NCI-H2227 (cell line): ENCODE measurements around the gene ITGA11.

Experiments used
- DNase-seq: peaks from one replicate; lab custom pipeline; 2025; ENCODE audit not compliant: unreplicated experiment; lab: John Stamatoyannopoulos, UW

ITGA11 gene

GRCh38 chr15:68447976-68448755 is 16.2 kb upstream of the ITGA11 start:
- DNase-seq = no peak

DNA sequence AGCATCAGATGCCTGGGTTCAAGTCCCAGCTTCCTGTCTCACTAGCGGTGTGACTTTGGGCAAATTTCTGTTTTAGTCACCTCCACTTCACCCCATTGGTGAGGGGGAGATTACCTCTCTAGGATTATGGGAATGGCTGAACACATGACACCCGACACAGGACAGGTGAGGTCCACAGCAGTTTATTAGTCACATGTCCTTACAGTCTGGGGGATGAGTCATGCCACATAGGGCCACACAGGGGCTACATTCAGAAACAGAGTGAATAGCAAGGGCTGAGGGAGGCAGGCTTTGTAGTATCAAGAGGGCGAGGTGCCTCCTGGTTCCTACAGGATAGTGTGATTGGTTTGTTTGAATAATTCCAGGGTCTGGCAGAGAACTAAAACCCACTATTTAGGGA is 15.2 kb upstream of the ITGA11 start:
- no peak for DNase-seq

DNA sequence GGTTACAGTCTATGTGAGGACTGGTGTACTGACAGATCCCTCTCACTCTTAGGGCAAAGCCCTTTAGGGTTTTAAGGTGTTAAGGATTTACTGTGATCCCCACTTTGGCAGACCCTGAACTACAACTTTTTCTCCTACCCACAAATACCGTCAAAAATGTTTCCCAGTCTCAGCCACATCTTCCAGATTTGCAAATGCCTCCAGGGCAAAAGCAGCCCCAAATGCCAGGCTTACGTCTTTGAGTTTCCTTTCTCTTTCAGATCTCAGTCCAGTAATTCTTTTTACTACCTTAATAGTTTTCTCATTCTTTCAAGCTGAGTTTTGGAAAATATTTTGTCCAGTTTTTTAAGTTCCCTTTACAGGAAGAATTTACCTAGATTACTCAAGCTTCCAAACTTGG is 13.4 kb upstream of the ITGA11 start:
- no peak for DNase-seq

DNA sequence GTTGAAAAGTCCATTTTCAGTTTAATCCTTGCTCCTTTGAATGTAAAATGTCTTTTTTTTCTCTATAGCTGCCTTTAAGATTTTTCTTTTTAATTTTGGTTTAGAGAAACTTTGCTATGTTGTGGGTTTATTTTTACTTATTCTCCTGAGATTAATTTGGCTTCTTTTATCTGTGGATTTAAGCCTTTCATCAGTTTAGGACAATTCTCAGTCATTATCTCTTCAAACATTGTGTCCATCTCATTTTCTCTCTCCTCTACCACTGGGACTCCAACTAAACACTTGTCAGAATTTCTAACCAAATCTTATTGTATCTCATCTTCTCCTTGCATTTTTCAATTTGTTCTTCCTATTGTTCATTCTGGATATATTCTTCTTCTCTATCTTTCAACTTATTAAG is 12.4 kb upstream of the ITGA11 start:
- DNase-seq = no peak

DNA sequence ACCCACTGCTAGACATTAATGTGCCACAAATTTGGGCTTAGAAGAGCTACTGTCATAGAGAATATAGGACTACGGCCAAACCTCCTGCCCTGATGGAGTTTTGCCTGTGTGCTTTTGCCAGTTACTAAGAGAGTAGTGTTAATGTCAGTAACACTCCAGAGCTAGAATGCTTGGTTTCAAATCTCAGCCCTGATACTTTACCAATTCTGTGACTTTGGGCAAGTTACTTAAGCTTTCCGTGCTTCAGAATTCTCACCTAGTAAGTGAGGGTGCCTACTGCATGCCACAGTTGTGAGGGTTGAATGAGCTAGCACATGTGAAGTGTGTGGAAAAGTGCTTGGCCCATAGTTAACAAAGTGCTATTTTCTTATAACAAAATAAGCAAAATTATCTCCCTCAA is 10.9 kb upstream of the ITGA11 start:
- DNase-seq = no peak

GRCh38 chr15:68442041-68442440 is 10.1 kb upstream of the ITGA11 start:
- DNase-seq = no peak

DNA sequence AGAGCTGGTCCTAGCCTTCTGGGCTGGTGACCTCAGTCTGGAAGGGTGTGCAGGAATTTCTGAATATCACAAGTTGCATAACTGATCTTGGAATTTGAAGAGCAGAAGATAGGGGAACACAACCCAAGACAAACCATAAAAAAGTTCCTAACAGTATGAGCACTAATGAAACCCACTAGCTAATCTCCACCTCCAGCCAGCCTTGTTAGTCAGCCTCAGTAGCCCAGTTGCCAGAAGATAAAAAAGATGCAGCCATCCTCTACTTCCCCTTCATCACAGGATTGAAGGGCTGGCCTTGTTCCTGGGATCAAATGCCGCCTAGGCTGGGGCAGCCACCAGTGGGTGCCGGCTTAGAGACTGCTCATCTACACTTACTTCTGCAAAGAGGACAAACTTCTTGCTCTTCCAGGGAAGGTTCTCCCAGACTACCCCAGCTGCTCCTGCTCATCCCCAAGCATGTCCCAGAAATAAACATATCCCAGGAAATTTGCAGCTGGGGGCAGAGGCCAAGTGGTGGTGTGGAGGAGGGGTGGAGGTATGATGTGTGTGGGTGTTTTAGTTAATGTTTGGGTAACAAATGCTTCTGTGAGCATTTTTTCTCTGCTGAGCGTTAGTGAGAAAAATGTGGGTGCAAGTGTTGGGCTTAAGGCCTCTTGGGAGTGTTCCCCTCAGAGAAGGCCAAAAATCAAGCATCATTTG is 9.2 kb upstream of the ITGA11 start:
- no peak for DNase-seq

DNA sequence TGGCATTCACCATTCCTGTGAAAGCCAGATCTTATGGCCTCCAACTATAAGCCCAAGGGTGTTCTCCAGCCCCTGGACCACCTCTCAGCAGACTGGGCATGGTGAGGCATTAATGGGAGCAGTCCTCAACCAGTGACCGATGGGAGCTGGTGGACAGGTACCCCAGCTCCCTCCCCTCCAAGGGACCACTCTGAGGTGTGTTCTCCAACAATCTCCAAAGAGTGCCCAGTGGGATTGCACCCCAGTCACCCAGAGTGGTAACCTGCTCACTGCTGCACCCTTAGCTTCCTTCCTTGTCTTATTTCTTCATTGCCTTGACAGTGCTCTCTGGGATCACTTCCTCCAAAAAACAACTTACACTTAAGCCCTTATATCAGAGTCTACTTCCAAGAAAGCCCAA is 8.2 kb upstream of the ITGA11 start:
- DNase-seq = no peak

DNA sequence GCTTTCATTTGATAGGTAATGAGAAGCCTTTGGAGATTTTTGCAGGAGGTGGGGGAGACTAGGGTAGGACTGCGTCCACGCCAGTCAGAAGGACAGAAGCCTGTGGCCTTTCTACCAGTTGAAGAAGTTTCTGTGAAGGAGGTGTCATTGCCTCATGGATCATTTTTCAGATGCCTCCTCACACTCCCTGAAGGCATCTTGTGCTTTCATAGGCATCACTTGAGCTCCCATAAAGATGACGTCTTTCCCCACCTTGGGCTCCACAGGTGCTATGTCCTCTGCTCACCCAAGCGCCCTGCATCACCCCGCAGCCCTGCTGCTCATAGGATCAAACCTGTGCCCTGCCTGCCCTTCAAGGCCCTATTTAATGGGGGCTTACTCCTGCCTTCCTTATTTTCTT is 7.5 kb upstream of the ITGA11 start:
- no peak for DNase-seq

- no peak for DNase-seq
Measured at GRCh38 chr15:68436680-68437079, 4.7 kb upstream of the ITGA11 start.

DNA sequence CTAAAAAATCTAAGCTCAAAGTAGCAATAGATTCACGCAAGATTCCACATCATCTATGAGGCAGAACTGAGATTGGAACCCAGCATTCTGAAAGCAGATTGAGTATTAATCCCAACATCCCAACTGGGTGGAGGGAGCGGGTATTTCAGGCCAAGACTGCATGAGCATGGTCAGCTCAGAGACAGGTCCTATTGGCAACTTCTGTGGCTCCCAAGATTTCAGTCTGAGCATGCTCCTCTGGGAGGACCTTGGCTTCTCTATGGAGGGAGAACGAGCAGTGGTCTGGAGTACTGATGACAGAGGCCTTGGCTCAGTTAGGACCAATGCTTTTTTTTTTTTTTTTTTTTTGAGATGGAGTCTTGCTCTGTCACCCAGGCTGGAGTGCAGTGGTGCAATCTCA is 4.0 kb upstream of the ITGA11 start:
- DNase-seq = no peak

DNA sequence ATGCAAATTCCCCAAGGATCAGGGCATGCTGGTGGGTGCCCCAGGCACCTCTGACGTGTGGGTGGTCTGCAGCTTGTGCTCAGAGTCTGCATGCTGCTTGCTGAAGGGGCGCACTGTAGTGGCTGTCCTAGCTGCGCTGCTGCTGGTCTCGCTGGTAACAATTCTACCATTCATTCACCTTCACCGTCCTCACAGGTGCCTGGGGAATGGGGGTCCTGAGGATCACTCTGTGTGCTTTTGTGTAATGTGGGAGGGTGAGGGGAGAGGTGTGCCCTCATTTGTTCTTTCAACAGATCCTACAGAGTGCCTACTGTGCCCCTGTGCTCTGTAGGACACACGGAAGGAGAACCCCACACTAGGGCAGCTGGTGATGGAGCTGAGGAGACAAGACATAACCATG is 2.1 kb upstream of the ITGA11 start:
- no peak for DNase-seq

- no peak for DNase-seq
Measured at GRCh38 chr15:68433551-68433950, 1.6 kb upstream of the ITGA11 start.

GRCh38 chr15:68432441-68433064 is 590 bp upstream of the ITGA11 start:
- DNase-seq = no peak

GRCh38 chr15:68431037-68431791 is 749 bp downstream of the ITGA11 start:
- DNase-seq = no peak

DNA sequence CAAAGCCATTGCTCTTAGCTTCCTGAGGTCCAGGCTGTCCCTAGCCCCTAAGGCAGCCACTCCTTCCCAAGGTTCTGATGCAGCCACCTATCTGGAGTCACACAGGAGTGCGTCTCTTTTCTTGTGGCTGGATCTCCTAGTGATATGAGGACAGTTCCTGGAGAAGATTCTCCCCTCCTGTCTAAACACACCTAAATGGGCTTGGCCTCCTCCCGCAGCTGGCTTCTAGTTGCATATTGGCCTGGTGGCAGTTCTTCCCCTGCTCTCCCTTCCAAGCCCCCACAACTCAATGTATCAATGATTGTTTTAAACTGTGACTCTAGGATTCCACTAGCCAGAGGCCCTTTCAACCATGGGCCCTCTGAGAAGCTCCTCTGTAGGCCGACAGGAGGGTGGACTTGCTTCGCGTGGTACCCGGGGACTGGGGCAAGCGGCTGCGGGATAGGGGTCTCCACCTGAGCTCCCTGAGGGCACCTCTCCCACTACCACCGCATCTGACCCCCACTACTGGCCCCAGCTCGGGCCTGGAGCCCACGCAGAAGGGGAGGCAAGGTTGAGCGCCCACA is 1.4 kb downstream of the ITGA11 start:
- DNase-seq = no peak

GRCh38 chr15:68429691-68430470 is 2.1 kb downstream of the ITGA11 start:
- DNase-seq = no peak

- DNase-seq = no peak
Measured at GRCh38 chr15:68428431-68428940, 3.5 kb downstream of the ITGA11 start.

- DNase-seq = no peak
Measured at GRCh38 chr15:68427963-68428362, 4.0 kb downstream of the ITGA11 start.

DNA sequence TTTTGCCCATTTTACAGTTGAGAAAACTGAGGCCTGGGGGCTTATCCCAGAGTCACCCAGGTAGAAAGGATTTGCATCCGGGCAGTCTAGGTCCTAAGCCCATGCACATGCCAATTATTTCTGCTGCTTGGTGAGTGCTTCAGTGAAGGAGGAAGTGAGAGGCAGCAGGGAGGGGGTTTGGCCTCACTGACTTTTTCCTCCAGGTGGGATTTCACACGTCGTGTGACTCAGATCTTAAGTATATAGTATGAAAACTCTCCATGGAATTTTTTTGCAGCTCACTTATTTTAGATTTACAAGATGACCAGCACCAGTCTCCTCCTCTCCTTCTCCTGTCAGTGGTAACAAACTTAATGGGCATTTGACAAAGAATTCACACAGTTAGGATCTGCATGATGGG is 4.6 kb downstream of the ITGA11 start:
- no peak for DNase-seq
